Measurements from ENCODE around the gene AKAP8.

DNA sequence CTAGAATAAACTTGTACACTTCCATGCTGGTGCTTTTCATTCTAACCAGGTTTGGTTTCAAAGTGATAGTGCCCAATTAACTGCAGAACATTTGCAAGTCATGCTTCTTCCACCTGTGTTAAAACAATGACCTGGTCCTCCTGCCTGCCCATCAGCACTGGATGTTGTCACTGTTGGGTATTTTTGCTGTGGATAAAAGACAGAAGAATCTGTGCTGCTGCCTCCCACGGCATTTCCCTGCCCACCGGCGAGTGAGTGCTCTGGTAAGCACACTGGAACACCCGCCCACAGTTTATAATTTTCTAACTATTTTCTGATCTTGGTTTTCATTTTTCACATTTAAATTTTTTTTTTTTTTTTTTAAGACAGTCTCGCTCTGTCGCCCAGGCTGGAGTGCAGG is 2.3 kb upstream of the AKAP8 start:
- no peak for TF ChIP-seq EZH2 (IDR thresholded peaks at IDR 0.05; ENCODE audit: insufficient read depth, poor library complexity, severe bottlenecking)
- no peak for TF ChIP-seq EZH2phosphoT487 (IDR thresholded peaks at IDR 0.05; ENCODE audit: insufficient read depth, low read depth)
